Peyer's patch (tissue), 4 donors: Measurements from ENCODE around the gene SESN3.

Experiments used
- CTCF ChIP-seq, 6 experiments: fragments of 450-650 bp in 4 of 6; fragments of 200-600 bp in 2 of 6; sonication (generic) in 1 of 6; IDR thresholded peaks; one replicate each; pipeline ENCODE4 v1.5.1; 2017 to 2019; ENCODE audit warnings: antibody characterized with exemption in 6 of 6, mild to moderate bottlenecking in 3 of 6, moderate library complexity in 1 of 6
- POLR2A ChIP-seq, 2 donors: fragments of 450-650 bp; IDR thresholded peaks; one replicate each; pipeline ENCODE4 v1.5.1; 2017; ENCODE audit warnings: antibody characterized with exemption in 2 of 2, mild to moderate bottlenecking in 2 of 2, moderate library complexity in 2 of 2

- no peak for TF ChIP-seq CTCF (IDR thresholded peaks at IDR 0.05)
- no peak for TF ChIP-seq POLR2A (IDR thresholded peaks at IDR 0.05)
Measured at GRCh38 chr11:95229993-95230809, 801 bp downstream of the SESN3 start.
